Spleen (tissue), 7 donors: ENCODE measurements around the gene ST6GALNAC4.

Experiments used
- CTCF ChIP-seq, 11 experiments: fragments of 200-600 bp in 7 of 11; fragments of 450-650 bp in 4 of 11; sonication (generic) in 4 of 11; IDR thresholded peaks in 8 of 11; conservative IDR thresholded peaks in 3 of 11; 1 replicate in 7 of 11; 2 replicates in 4 of 11; pipeline versions ENCODE4 v1.4.0 to v1.8.0; 2016 to 2021; ENCODE audit warnings: antibody characterized with exemption in 11 of 11, inconsistent platforms in 4 of 11, mild to moderate bottlenecking in 1 of 11
- POLR2A ChIP-seq, 3 donors: fragments of 450-650 bp; IDR thresholded peaks; one replicate each; pipeline ENCODE4 v1.5.1; 2017; ENCODE audit warnings: antibody characterized with exemption in 3 of 3, mild to moderate bottlenecking in 1 of 3
- donor health status: DM: no; HTN: no; CAD: no; lungs with moderate emphysema.
- donor health status: DM: no; HTN: no; CAD: no.
- donor health status: DM: no; HTN: no; CAD: no.

GRCh38 chr9:127930231-127931091 lies 13.6 kb upstream of the ST6GALNAC4 start, which contains the start of gene PIP5KL1:
- peak in 1 of 11 experiments; percentile 25 for TF ChIP-seq CTCF (IDR thresholded peaks at IDR 0.05 in 8 of 11, conservative IDR thresholded peaks at IDR 0.05 in 3 of 11)
- no peak for TF ChIP-seq POLR2A (IDR thresholded peaks at IDR 0.05)
